GM23338 (cell line): Measurements from ENCODE around the gene SBF2. TPM values are rescaled to one million over a fixed set of nuclear protein-coding genes. Genes with fewer than 3 reads are reported as not detected.
A peak's percentile ranks its signal among the peaks of the same experiment; 100 is the strongest.

Experiments
- ATAC-seq: fragments of 200-7000 bp; cut with Tn5 transposase; 3 replicates; pipeline ENCODE4 v1.9.1; 2020
- DNase-seq: peaks from one replicate; pipeline ENCODE4 v3.0.0-alpha.2; 2015; ENCODE audit warnings: low spot score
- H2AFZ ChIP-seq: fragments of 200-600 bp; sonication (generic); 2 replicates; pipeline ENCODE4 v1.8.0; 2016; ENCODE audit warnings: antibody characterized with exemption, mild to moderate bottlenecking, moderate library complexity
- H3F3A ChIP-seq: fragments of 200-600 bp; sonication (generic); replicated peaks from 2 replicates; pipeline ENCODE4 v1.8.0; 2017; ENCODE audit warnings: antibody characterized with exemption, mixed run types, low read depth
- H3K27ac ChIP-seq: fragments of 200-600 bp; sonication (generic); 2 replicates; pipeline ENCODE4 v1.6.1; 2016; ENCODE audit warnings: low read depth
- H3K27me3 ChIP-seq: fragments of 200-600 bp; sonication (generic); 2 replicates; pipeline ENCODE4 v1.8.0; 2016; ENCODE audit warnings: mild to moderate bottlenecking, mixed run types, moderate library complexity; ENCODE audit not compliant: insufficient read depth
- H3K36me3 ChIP-seq: fragments of 200-600 bp; sonication (generic); 2 replicates; pipeline ENCODE4 v1.8.0; 2016; ENCODE audit warnings: mild to moderate bottlenecking; ENCODE audit not compliant: insufficient read depth
- H3K4me1 ChIP-seq: fragments of 200-600 bp; sonication (generic); 2 replicates; pipeline ENCODE4 v1.8.0; 2016; ENCODE audit warnings: mild to moderate bottlenecking, moderate library complexity; ENCODE audit not compliant: insufficient read depth
- H3K4me2 ChIP-seq: fragments of 200-600 bp; sonication (generic); 2 replicates; pipeline ENCODE4 v1.7.1; 2017; ENCODE audit warnings: mixed run types
- H3K4me3 ChIP-seq: fragments of 200-600 bp; sonication (generic); 2 replicates; pipeline ENCODE4 v1.6.1; 2016; ENCODE audit warnings: mixed run types
- H3K79me2 ChIP-seq: fragments of 200-600 bp; sonication (generic); replicated peaks from 2 replicates; pipeline ENCODE4 v1.8.0; 2017; ENCODE audit warnings: mild to moderate bottlenecking; ENCODE audit not compliant: insufficient read depth
- H3K9me2 ChIP-seq: fragments of 200-600 bp; sonication (generic); 2 replicates; pipeline ENCODE4 v1.8.0; 2017; ENCODE audit not compliant: insufficient read depth
- H4K20me1 ChIP-seq: fragments of 200-600 bp; sonication (generic); replicated peaks from 2 replicates; pipeline ENCODE4 v1.8.0; 2017; ENCODE audit warnings: mild to moderate bottlenecking; ENCODE audit not compliant: insufficient read depth
- H3K27ac Mint-ChIP-seq: 2 replicates; pipeline ENCODE4 v1.8.0; 2020; ENCODE audit warnings: inconsistent platforms, mild to moderate bottlenecking, moderate library complexity, mixed read lengths
- H3K27me3 Mint-ChIP-seq: 3 replicates; pipeline ENCODE4 v1.8.0; 2022; ENCODE audit warnings: low read depth, mild to moderate bottlenecking, moderate library complexity, mixed read lengths, inconsistent platforms; ENCODE audit not compliant: insufficient read depth, poor library complexity
- H3K36me3 Mint-ChIP-seq: 3 replicates; pipeline ENCODE4 v1.8.0; 2021; ENCODE audit warnings: low read depth, mild to moderate bottlenecking, inconsistent platforms, moderate library complexity, mixed read lengths
- H3K4me1 Mint-ChIP-seq: 3 replicates; pipeline ENCODE4 v1.8.0; 2020; ENCODE audit warnings: mild to moderate bottlenecking, inconsistent platforms, mixed read lengths
- H3K4me3 Mint-ChIP-seq: 3 replicates; pipeline ENCODE4 v1.8.0; 2021; ENCODE audit warnings: moderate library complexity, mild to moderate bottlenecking, inconsistent platforms, mixed read lengths
- H3K9me3 Mint-ChIP-seq: 3 replicates; pipeline ENCODE4 v1.8.0; 2020; ENCODE audit warnings: moderate library complexity, mild to moderate bottlenecking, inconsistent platforms, mixed read lengths
- CTCF ChIP-seq, 2 experiments: fragments of 200-600 bp in 1 of 2; sonication (generic) in 1 of 2; conservative IDR thresholded peaks; 2 replicates each; pipeline versions ENCODE4 v1.5.1 to v1.6.1; 2016 to 2017; ENCODE audit warnings: antibody characterized with exemption in 2 of 2, low read depth in 2 of 2, mild to moderate bottlenecking in 2 of 2, moderate library complexity in 1 of 2
- ZNF462 ChIP-seq: fragments of 250-450 bp; sonication (Bioruptor Pico); IDR thresholded peaks from 2 replicates; pipeline ENCODE4 v1.5.0; 2020; ENCODE audit warnings: mild to moderate bottlenecking, moderate library complexity
- polyA plus RNA-seq: library from polyadenylated mRNA; unstranded; fragments of >200 nt; fragmentation: Nextera tagmentation; extraction: Ambion mirVana; gene quantifications from 2 replicates; pipeline ENCODE4 v1.2.1, GENCODE V29; 2016
- total RNA-seq: library from RNA; depleted of rRNA; stranded (reverse); fragments of >200 nt; shearing (Covaris generic); gene quantifications from 2 replicates; pipeline ENCODE4 v1.2.3, GENCODE V29; 2014
- TF ChIP-seq, protein P1 (sequence below): IDR thresholded peaks from one replicate; pipeline ENCODE4 v1.6.1; 2018; ENCODE audit warnings: antibody characterized with exemption; ENCODE audit not compliant: unreplicated experiment

Gene SBF2
- total and polyA plus RNA-seq, 2 experiments from 2014 or later = 25.6 to 53.5 TPM

GRCh38 chr11:9775398-9775779, 518.6 kb downstream of the SBF2 start:
- Mint-ChIP-seq H3K4me1 (peaks cover 37% of the 10 kb centered on the region), H3K27me3 (peaks cover 3% of the 10 kb centered on the region)

More at GRCh38 chr11:9775398-9775779, 518.6 kb downstream of the SBF2 start:
- 0 out of 2 replicates have a peak, but pooled peaks cover 2% of the 10 kb centered on the region for H3K9me2 ChIP-seq
- Mint-ChIP-seq H3K27ac (no peak overlapping the region), H3K36me3 (peaks cover 17% of the 10 kb centered on the region), H3K9me3 (no peaks in the 10 kb centered on the region), H3K4me3 (peak overlapping the region; percentile 49; the same call in 2 of the 3 replicates)
- H3K79me2 ChIP-seq = no peaks in the 10 kb centered on the region
- no peaks in the 10 kb centered on the region for H3K36me3 ChIP-seq
- H3F3A ChIP-seq = no peaks in the 10 kb centered on the region
- TF ChIP-seq CTCF (conservative IDR thresholded peaks at IDR 0.05; ENCODE audit: low read depth in 2 of 2) (no peak), ZNF462 (CRISPR knock-in tag) (0 out of 2 replicates have a peak, but pooled peaks have one; percentile 18)
- TF ChIP-seq, protein P1, sequence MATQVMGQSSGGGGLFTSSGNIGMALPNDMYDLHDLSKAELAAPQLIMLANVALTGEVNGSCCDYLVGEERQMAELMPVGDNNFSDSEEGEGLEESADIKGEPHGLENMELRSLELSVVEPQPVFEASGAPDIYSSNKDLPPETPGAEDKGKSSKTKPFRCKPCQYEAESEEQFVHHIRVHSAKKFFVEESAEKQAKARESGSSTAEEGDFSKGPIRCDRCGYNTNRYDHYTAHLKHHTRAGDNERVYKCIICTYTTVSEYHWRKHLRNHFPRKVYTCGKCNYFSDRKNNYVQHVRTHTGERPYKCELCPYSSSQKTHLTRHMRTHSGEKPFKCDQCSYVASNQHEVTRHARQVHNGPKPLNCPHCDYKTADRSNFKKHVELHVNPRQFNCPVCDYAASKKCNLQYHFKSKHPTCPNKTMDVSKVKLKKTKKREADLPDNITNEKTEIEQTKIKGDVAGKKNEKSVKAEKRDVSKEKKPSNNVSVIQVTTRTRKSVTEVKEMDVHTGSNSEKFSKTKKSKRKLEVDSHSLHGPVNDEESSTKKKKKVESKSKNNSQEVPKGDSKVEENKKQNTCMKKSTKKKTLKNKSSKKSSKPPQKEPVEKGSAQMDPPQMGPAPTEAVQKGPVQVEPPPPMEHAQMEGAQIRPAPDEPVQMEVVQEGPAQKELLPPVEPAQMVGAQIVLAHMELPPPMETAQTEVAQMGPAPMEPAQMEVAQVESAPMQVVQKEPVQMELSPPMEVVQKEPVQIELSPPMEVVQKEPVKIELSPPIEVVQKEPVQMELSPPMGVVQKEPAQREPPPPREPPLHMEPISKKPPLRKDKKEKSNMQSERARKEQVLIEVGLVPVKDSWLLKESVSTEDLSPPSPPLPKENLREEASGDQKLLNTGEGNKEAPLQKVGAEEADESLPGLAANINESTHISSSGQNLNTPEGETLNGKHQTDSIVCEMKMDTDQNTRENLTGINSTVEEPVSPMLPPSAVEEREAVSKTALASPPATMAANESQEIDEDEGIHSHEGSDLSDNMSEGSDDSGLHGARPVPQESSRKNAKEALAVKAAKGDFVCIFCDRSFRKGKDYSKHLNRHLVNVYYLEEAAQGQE = no peak
- no peak overlapping the region for H2AFZ ChIP-seq
- peak; percentile 83 for ATAC-seq
- no peaks in the 10 kb centered on the region for H3K27me3 ChIP-seq
- peaks cover 36% of the 10 kb centered on the region for H3K4me1 ChIP-seq
- H3K4me3 ChIP-seq = no peak overlapping the region
- no peak overlapping the region for H3K27ac ChIP-seq
- peak; percentile 72 for DNase-seq
- peak overlapping the region; percentile 39 for H3K4me2 ChIP-seq
- H4K20me1 ChIP-seq = no peaks in the 10 kb centered on the region
